Lower lobe of right lung (tissue), 2 donors: Measurements from ENCODE around the gene DNAAF5. TPM values are rescaled to one million over a fixed set of nuclear protein-coding genes. Genes with fewer than 3 reads are reported as not detected.
"Not testable (repeated sequence)": the region's sequence is repeated elsewhere in the genome, so short reads cannot be mapped to it uniquely, and the experiment has no call there.

Experiments used
- ATAC-seq, 2 donors: fragments of 200-7000 bp; cut with Tn5 transposase; one replicate each; pipeline ENCODE4 v1.9.1; 2020 to 2022; ENCODE audit warnings: mild to moderate bottlenecking in 2 of 2, moderate library complexity in 2 of 2
- DNase-seq: peaks from one replicate; pipeline ENCODE4 v3.0.0-alpha.2; 2020
- H3K27ac ChIP-seq: fragments of 200-600 bp; one replicate; pipeline ENCODE4 v1.8.0; 2022
- H3K27me3 ChIP-seq: fragments of 200-600 bp; one replicate; pipeline ENCODE4 v1.8.0; 2022; ENCODE audit warnings: low read depth
- H3K36me3 ChIP-seq: fragments of 200-600 bp; one replicate; pipeline ENCODE4 v1.8.0; 2022; ENCODE audit warnings: mild to moderate bottlenecking
- H3K4me1 ChIP-seq: fragments of 200-600 bp; one replicate; pipeline ENCODE4 v1.8.0; 2022
- H3K4me3 ChIP-seq: fragments of 200-600 bp; one replicate; pipeline ENCODE4 v1.8.0; 2022; ENCODE audit warnings: mild to moderate bottlenecking
- H3K9me3 ChIP-seq: fragments of 200-600 bp; one replicate; pipeline ENCODE4 v1.8.0; 2022
- CTCF ChIP-seq: fragments of 200-600 bp; IDR thresholded peaks from one replicate; pipeline ENCODE4 v1.8.0; 2022; ENCODE audit warnings: antibody characterized with exemption, mild to moderate bottlenecking
- intact Hi-C: fragments of 100-400 bp; cut with DNase I; formaldehyde crosslinking; loops from one replicate; pipeline ENCODE4 v1.11.0; 2022
- total RNA-seq: library from RNA; stranded (reverse); fragmentation: NEBNext Ultra II Directional; extraction: Animal tissue kit (Norgen Biotek cat#: 25700); gene quantifications from one replicate; pipeline ENCODE4 v1.2.1, GENCODE V29; 2021
- donor health status: DM: no; HTN: yes; CAD: no; lungs with severe emphysema.

DNAAF5 gene
- total RNA-seq, 1 donor from 2014 or later, result 22.4 TPM

GRCh38 chr7:749140-749551 is 22.6 kb downstream of the DNAAF5 start:
- DNase-seq (peak; percentile 31), ATAC-seq (no peak)
- intact Hi-C loops, result no loop called here
- H3K27ac ChIP-seq, result no peak overlapping the region
- H3K27me3 ChIP-seq, result no peaks in the 10 kb centered on the region
- no peaks in the 10 kb centered on the region for H3K4me1 ChIP-seq
- H3K9me3 ChIP-seq, result no peaks in the 10 kb centered on the region
- TF ChIP-seq CTCF, result no peak
- peaks cover 28% of the 10 kb centered on the region for H3K36me3 ChIP-seq
- no peak overlapping the region for H3K4me3 ChIP-seq

GRCh38 chr7:750111-750905 is 23.8 kb downstream of the DNAAF5 start:
- Histone ChIP-seq H3K36me3 (peaks cover 40% of the 10 kb centered on the region), H3K9me3 (no peaks in the 10 kb centered on the region), H3K4me3 (no peak overlapping the region), H3K27ac (no peak overlapping the region), H3K27me3 (no peaks in the 10 kb centered on the region), H3K4me1 (no peaks in the 10 kb centered on the region)
- DNase-seq, result peak; percentile 32
- ATAC-seq, result no peak
- intact Hi-C loops, result no loop called here
- no peak for TF ChIP-seq CTCF

- Histone ChIP-seq H3K9me3 (no peaks in the 10 kb centered on the region), H3K4me1 (no peaks in the 10 kb centered on the region), H3K36me3 (peaks cover 44% of the 10 kb centered on the region), H3K4me3 (no peak overlapping the region), H3K27me3 (no peaks in the 10 kb centered on the region), H3K27ac (no peak overlapping the region)
- DNase-seq (peak; percentile 23), ATAC-seq (no peak)
- TF ChIP-seq CTCF, result no peak
- intact Hi-C loops, result no loop called here
Measured at GRCh38 chr7:751826-752225, 25.3 kb downstream of the DNAAF5 start.

GRCh38 chr7:752256-752655 is 25.8 kb downstream of the DNAAF5 start:
- intact Hi-C loops, result not testable (repeated sequence)

GRCh38 chr7:753190-753589 is 26.7 kb downstream of the DNAAF5 start:
- no peaks in the 10 kb centered on the region for H3K4me1 ChIP-seq
- no peaks in the 10 kb centered on the region for H3K27me3 ChIP-seq
- peaks cover 56% of the 10 kb centered on the region for H3K36me3 ChIP-seq
- H3K9me3 ChIP-seq, result no peaks in the 10 kb centered on the region
- DNase-seq, result peak; percentile 31
- intact Hi-C loops, result no loop called here
- no peak overlapping the region for H3K27ac ChIP-seq
- no peak overlapping the region for H3K4me3 ChIP-seq
- no peak for ATAC-seq
- TF ChIP-seq CTCF, result no peak

More at GRCh38 chr7:752256-752655, 25.8 kb downstream of the DNAAF5 start:
- H3K36me3 ChIP-seq, result peaks cover 48% of the 10 kb centered on the region
- H3K27me3 ChIP-seq, ATAC-seq, H3K9me3 ChIP-seq, H3K4me1 ChIP-seq, H3K4me3 ChIP-seq, H3K27ac ChIP-seq: not testable (repeated sequence)
- peak; percentile 39 for DNase-seq
